Activated CD4-positive, alpha-beta T cell treated with anti-CD3 and anti-CD28 coated beads, Interleukin-2, amount 50 U/mL, for 24 hours (primary cell): Measurements from ENCODE around the gene TBL1XR1.
A peak's percentile ranks its signal among the peaks of the same experiment; 100 is the strongest.
"Not testable (repeated sequence)": the region's sequence is repeated elsewhere in the genome, so short reads cannot be mapped to it uniquely, and the experiment has no call there.

ENCODE experiments used
- DNase-seq, 2 donors: peaks; one replicate each; pipeline ENCODE4 v3.0.0-alpha.2; 2020; ENCODE audit warnings: low read depth in 1 of 2, low spot score in 1 of 2

The TBL1XR1 gene

DNA sequence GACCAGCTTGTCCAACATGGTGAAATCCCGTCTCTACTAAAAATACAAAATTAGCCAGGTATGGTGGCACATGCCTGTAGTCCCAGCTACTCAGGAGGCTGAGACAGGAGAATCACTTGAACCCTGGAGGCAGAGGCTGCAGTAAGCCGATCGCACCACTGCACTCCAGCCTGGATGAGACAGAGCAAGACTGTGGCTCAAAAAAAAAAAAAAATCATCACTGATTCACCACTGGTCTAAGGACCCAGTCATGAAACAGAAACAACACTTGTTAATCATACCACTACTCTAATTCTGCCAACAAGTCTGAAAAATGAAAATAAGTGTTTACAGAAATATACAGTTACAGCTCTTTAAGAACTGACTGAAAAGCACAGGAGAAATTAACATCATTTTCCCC lies 12.7 kb downstream of the TBL1XR1 start:
- DNase-seq, result not testable (repeated sequence)

DNA sequence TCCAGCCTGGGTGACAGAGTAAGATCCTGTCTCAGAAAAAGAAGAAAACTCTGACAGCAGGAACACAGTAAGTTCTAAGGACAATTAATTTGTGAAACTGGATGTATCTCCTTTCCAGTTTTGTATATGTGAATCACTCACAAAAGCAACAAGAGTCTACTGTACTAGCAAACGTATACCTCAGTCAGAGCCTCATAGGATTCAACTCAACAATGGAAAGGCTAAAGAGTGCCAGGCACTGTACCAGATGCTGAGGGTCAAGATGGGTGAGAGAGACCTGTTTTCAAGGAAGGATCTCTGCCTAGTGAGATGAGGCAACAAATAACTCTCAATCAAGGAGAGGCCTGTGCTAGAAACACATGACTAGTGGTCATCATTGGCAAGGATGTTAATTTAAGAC lies 14.9 kb downstream of the TBL1XR1 start:
- DNase-seq, result no peak

DNA sequence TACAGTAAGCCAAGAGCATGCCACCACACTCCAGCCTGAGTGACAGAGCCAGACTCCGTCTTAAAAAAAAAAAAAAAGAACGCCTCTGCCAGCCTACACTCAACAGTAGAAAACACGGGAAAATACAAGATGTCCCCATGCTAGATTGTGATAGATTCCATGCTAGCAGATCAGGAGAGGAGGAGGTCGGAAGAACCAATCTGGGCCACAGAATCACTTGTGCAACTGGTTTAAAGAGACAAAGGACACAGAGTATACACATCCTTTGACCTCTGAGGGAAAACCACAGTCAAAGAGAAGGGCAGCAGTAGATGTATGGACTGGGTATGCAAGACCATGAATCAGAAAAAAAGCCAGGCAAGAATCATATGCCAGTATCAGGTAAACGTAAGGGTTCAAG lies 15.9 kb downstream of the TBL1XR1 start:
- DNase-seq, result no peak

DNA sequence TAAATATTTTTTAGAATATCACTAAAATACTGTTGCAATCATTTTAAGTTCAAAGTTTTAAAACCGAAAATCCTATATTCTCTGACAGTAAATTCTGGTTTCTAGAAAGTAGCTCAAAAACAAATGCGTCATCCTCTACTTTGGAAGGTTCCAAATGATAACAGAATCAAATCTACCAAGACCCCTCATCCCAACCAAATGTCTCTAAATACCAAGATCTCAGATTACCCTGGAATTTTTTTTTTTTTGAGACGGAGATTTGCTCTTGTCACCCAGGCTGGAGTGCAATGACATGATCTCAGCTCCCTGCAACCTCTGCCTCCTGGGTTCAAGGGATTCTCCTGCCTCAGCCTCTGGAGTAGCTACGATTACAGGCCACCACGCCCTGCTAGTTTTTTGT lies 16.8 kb downstream of the TBL1XR1 start:
- no peak for DNase-seq

DNA sequence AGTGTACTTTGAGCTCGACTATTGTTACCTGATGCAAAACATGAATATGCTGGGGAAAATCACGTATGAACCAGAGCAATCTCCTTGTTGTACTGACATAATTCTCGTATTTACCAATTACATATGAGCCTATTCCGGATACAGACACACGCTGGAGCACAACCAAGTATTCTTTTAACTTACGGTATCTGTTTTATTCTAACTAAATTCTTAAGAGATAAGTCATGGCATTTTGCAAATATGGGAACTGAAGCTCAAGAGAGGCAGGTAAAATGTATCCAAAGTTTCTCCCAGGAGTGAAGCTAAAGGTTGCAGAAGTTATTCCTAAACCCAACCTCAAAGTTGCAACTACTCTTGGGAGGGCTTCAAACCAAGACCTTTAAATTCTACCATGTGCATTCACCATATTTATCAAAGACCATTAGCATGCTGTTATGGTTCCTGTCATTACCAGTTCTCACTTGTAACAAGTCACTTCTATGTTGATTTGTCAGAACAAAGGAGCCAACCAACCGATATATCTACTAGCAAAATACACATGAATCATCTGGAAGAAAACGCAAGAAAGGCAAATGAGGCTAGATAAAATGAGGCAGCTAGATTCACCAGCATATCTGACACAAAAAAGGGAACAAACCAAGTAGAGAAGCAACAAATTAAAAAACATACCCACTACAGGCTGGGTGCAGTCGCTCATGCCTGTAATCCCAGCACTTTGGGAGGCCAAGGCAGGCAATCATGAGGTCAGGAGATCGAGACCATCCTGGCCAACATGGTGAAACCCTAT lies 17.8 kb downstream of the TBL1XR1 start:
- no peak for DNase-seq

DNA sequence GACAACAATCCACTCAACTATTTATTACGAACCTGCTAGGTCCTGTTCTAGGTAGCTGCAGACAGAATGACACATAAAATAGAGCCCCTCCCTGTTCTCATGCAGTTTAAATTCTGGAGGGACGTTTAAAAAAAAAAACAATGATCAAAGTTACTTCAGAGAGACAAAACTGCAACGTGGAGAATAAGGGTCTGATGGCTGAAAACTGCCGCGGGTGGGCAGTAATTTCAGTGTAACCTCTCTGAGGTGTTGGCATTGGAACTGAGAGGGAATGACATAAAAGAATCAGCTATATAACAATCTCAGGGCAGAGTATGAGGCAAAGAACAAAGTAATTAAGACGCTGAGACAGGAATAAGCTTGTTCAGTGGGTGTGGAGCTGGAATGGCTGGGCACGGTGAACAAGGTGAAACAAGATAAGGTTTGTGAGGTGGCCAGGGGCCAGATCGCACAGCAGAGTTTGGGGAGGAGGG lies 19.5 kb downstream of the TBL1XR1 start:
- no peak for DNase-seq

DNA sequence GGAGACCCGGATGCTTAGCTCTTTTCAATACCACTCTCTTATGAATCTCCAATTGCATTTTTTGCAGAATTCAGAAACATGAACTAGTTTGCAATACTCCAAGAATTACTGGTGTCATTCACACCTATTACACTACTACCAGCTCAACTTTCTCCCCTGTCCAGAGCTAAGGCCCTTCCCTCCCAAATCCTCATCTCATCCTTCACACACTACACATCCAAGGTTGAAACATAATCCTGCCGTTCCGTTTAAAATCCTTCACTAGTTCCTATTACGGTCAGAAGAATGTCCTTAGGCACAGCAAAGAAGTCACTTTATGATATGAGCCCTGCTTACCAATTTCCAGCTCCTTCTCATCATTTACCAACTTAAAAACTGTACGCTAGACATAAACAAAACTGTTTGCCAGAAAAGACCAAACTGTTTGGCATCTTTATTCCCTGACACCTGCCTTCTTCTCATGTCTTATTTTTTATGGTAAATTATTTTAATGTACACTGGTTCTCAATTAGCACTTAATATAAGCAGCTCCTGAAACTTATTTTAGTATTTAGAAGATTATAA lies 22.6 kb downstream of the TBL1XR1 start:
- DNase-seq, result no peak

DNA sequence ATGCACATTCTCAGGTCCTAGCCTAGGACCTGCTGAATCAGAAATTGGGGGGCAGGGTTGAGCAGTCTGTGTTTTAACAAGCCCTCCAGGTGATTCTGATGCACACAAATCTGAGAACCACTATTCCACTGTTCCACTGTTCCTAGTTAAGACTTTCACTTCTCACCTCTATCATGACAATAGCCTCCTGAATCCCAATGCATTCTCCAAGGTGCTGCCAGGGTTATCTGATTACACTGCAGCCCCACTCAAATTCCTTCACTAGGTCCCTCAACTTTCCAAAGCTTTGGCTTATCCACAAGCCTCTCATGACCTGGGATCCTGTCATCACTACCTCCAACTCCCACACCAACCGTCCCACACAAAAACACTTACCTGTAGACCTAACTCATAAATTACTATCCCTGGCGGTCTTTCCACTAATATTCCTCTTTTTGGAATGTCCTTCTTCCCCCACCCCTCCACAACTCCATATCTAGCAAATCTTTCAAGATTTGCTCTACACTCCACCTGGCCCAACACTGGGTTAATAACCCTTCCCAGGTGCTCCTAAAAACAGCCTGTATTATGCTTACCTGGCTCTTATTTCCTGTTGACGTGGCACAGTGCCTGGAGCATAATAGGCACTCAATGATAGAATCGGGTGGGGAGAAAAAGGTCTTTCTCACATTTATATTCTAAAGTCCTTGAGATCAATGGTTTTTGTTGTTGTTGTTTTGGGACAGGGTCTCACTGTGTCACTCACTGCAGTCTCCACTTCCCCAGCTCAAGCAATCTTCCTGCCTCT lies 27.2 kb downstream of the TBL1XR1 start:
- no peak for DNase-seq

DNA sequence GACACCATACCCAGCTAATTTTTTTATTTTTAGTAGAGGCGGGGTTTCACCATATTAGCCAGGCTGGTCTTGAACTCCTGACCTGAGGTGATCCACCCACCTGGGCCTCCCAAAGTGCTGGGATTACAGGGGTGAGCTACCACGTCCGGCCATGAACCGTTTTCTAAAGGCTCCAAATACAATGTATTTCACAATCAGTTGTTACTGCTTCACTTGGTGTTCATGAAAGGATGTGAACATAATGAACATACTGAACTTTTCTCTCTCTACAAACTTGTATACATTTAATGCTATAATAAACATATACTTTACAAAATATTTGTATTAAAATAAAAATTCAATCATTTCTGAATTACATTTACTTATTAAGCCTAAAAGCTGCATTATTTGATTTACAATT lies 28.9 kb downstream of the TBL1XR1 start:
- DNase-seq, result no peak

DNA sequence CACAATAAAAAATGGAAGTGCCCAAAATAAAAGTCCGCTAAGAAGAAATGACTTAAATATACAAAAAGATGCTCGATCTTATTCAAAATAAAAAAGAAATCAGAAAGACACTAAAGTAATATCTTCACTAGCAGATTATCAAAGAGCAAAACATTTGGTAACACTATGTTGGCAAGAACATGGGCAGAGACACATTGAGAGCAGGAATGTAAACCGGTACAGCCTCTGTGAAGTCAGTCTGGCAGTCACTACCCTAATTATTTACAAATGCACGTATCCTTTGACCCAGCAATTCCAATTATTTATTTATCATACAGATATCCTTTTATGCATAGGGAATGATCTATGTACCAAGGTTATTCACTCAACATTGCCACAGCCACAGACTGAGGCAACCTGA lies 34.5 kb downstream of the TBL1XR1 start:
- DNase-seq, result no peak

DNA sequence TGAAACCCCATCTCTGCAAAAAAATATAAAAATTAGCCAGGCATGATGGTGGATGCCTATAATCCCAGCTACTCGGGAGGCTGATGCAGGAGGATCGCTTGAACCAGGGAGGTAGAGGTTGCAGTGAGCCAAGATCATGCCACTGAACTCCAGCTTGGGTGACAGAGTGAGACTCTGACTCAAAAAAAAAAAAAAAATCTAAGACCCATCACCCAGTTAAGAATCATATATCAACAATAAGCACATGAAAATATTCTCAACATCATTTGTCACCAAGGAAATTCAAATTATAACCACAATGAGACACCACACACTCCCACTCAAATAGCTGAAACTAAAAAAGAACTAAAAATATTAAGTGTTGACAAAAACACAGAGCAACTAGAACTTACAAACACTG lies 35.7 kb downstream of the TBL1XR1 start:
- not testable (repeated sequence) for DNase-seq

DNA sequence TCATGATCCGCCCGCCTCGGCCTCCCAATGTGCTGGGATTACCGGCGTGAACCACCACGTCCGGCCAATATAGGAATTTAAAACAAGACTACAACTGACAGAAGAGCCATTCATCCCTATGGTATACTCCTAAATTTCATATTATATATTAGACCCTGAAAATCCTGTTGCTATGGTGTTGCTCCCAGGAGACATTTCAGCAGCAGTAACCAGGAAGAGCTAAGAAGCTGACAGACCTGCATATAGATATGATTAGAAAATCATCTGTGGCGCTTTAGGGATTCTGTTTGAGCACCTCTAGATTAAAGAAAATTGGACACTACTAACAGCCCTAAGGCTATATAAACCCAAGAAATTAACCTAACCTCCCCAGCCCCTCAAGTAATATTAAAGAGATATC lies 38.8 kb downstream of the TBL1XR1 start:
- no peak for DNase-seq

DNA sequence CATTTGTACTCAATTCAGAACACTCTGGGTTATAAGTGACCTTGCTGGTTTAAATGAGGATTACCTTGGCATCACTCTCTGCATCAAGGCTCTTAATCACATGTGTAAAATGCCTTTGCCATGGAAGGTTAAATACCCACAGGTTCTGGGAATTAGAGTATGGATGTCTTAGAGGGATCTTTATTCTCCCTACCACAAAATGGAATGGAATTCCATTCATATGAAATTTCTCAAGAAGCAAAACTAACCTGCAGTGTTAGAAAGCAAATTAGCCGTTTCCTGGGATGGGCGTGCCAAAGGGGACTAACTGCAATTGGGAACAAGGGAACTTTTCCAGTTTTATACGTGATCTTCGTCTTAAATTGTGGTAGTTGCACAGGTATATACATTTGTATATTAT lies 39.8 kb downstream of the TBL1XR1 start:
- no peak for DNase-seq

DNA sequence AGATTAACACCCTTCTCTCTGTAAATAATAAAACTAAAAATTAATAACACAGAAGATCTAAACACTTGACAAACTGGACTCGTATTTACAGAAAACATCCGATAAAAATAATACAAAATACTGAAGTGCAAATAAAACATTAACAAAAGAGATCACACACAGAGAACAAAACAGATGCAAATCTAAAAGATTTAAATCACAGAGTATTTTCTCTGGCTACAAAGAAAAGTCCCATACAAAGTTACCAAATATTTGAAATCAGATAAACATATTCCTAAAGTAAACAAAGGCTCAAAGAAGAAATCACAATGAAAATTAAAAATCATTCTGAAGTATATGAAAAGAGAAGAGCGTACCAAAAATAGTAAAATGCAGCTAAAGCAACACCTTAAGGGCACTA lies 42.5 kb downstream of the TBL1XR1 start:
- no peak for DNase-seq

DNA sequence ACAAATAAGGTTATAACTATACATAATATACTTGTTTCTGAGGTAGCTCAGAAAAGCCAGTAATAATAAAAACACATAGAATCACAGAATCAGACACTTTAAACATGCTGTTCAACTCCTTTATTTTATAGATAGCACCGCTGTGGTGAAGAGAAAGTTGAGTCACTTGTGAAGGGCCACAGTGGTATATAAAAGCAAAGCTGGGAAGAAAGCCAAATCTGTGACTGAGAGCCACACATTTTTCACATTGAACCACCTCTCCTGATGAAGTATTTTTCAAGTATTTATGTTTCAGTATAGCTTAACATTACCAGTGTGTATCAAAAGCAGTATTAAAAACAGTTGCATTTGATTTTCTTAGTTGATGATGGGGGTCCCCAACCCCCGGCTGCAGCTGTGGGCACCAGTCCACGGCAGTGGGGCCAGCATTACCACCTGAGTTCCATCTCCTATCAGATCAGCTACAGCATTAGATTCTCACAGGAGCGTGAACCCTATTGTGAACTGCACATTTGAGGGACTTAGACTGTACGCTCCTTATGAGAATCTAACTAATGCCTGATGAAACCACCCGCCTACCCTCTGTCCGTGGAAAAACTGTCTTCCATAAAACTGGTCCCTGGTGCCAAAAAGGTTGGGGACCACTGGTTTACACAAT lies 46.2 kb downstream of the TBL1XR1 start:
- DNase-seq, result peak in 1 of 2 donors; percentile 29

DNA sequence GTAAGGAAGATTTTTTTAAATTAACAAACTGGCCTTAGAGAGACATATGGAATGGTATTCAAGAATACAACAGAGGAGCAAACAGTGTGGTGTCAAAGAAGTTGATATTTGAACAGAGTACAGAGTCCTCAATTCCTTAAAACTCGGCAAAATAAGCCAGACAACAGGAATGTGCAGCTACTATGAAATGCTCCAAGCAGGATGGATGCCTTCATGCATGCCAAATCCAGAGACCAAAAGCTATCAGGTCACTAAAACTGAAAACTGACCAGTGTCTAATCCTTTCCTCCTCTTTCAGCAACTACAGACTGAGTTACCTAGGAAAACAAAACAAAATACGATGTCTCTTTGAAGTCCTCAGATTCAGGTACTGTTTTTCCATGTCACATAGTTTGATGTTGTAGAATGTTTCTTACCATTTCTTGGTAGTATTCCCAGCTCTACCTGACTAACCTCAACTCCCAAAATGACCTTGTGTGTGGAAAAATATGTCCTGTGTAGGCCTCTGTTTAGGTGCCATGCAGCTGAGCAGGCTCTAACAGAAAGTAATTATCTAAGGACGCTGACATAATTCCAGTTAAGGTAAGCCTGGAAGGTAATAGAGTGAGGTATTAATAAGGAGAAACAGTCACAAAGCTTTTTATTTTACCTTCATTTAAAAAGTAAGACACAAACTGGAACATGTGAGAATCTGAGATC lies 46.9 kb downstream of the TBL1XR1 start:
- no peak for DNase-seq

DNA sequence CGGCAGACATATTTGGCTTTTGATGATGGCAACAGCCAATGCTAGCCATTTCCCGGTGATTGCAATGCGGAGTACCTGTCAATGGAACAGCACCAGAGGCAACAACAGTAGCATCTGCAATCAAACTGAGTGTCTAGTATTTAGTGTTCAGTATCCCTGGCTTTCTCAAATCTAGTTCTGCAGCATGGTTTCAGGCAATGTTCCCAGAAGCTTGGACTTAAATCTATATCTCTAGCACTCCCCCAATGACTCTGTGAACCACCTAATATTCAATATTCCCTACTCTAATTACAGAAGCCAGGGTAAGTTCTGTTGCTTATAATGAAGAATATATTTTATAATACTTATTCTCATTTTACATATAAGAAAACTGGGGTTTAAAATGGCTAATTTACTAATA lies 48.2 kb downstream of the TBL1XR1 start:
- no peak for DNase-seq

DNA sequence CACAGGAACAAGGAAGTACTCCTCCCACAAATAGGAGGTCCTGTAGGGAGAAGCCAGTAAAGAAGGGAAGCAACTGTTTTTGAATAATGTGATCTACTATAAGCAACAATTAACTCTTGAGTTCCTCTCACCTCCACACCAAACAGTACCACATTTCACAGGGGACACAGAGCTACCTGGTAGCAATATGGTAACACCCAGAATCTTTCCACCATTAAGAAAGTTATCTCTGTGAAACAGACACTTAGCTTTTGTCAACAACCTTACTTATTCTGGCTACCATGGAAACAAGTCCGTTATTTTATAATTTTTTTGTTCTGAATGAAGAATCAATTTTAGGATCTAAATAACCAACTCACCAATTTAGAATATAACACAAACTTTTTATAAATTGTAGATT lies 49.5 kb downstream of the TBL1XR1 start:
- DNase-seq, result no peak

DNA sequence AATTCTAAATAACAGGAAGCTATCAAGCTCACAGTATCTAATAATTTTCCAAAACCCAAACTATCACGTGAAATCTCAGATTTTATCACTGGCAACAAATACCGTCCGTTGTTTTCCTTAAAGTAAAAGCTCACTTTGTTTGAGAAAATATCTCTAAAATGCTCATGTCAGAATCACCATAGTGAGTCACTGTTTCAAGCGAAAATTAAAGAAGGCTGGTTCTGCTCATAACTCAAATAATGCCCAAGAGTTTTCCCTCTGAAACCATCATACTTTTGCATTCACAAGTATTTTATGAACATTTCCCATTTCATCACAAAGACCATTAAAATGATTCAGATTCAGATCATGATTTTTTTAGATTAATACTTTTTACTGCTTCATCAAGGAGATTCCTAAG lies 50.6 kb downstream of the TBL1XR1 start:
- DNase-seq, result no peak

DNA sequence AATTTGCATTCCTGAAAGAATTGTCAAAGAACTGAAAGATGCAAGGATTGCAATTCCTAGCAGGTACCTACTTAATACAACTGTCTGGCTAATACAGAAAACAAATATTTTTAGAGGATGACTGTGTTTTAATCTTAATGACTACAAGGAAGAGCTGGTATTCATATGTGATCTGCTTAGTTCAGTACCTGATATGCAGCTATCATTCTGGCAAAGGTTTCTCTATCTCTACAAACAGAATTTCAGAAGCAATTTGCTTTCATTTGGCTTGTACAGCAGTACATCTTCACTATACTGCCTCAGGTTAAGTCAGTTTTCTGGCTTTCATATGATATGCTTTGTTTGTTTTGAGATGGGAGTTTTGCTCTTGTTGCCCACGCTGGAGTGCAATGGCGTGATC lies 51.3 kb downstream of the TBL1XR1 start:
- DNase-seq, result no peak

DNA sequence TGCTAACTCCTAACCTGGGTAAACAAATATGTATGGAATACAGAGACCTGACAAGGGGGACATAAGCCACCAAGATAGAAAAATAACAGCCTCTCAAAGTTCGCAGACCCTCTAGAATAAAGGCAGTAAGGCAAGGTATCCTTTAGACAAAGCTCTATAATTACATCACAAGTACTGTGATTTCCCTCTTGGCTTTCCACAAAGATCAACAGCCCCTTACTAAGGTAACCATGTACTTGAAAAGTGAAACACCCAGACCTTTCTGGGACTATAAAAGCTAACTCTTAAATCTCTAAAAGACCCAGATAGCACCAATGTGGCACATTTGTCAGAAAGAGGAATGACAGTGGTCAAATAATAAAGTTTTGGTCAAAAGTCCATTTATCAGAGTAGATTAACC lies 51.9 kb downstream of the TBL1XR1 start:
- DNase-seq, result no peak
